ENCODE measurements around the gene INSYN2A.

DNA sequence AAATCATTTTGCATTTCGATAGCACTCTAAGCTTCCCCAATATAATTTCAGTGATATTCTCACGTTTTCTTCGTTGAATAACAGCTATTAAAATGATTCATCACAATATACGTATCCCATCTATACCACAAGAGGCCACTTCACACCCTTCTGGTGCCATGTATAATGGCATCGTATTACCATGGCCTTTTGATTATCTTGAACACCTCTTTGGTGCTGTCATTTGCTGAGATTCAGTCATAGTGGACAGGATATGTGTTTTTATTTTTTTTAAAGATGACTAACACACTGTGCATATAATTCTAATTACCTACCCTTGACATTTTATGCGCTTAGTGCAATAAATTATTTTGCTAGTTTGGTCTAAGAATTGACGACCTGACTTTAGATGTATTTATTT is 6.7 kb upstream of the INSYN2A start:
- TF ChIP-seq, protein P1, sequence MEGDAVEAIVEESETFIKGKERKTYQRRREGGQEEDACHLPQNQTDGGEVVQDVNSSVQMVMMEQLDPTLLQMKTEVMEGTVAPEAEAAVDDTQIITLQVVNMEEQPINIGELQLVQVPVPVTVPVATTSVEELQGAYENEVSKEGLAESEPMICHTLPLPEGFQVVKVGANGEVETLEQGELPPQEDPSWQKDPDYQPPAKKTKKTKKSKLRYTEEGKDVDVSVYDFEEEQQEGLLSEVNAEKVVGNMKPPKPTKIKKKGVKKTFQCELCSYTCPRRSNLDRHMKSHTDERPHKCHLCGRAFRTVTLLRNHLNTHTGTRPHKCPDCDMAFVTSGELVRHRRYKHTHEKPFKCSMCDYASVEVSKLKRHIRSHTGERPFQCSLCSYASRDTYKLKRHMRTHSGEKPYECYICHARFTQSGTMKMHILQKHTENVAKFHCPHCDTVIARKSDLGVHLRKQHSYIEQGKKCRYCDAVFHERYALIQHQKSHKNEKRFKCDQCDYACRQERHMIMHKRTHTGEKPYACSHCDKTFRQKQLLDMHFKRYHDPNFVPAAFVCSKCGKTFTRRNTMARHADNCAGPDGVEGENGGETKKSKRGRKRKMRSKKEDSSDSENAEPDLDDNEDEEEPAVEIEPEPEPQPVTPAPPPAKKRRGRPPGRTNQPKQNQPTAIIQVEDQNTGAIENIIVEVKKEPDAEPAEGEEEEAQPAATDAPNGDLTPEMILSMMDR (IDR thresholded peaks at IDR 0.05; ENCODE audit: extremely low read depth in 1 of 2, insufficient read depth in 1 of 2, low read depth in 1 of 2, low read length in 2 of 2): no peak
- no peak for TF ChIP-seq POLR2A (IDR thresholded peaks at IDR 0.05; ENCODE audit: low read depth, low read length)
- no peak for TF ChIP-seq EZH2 (IDR thresholded peaks at IDR 0.05; ENCODE audit: borderline replicate concordance, low read depth, low read length, severe bottlenecking)
- TF ChIP-seq, protein P2, sequence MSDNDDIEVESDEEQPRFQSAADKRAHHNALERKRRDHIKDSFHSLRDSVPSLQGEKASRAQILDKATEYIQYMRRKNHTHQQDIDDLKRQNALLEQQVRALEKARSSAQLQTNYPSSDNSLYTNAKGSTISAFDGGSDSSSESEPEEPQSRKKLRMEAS (IDR thresholded peaks at IDR 0.05; ENCODE audit: insufficient read depth, insufficient read length): no peak
- TF ChIP-seq POLR2AphosphoS5 (IDR thresholded peaks at IDR 0.05; ENCODE audit: insufficient read depth, low read depth, low read length): no peak
- TF ChIP-seq JUN (IDR thresholded peaks at IDR 0.05; ENCODE audit: borderline replicate concordance, insufficient read depth, insufficient read length, low read depth): no peak
